ENCODE data around the gene CHST1.

The CHST1 gene

DNA sequence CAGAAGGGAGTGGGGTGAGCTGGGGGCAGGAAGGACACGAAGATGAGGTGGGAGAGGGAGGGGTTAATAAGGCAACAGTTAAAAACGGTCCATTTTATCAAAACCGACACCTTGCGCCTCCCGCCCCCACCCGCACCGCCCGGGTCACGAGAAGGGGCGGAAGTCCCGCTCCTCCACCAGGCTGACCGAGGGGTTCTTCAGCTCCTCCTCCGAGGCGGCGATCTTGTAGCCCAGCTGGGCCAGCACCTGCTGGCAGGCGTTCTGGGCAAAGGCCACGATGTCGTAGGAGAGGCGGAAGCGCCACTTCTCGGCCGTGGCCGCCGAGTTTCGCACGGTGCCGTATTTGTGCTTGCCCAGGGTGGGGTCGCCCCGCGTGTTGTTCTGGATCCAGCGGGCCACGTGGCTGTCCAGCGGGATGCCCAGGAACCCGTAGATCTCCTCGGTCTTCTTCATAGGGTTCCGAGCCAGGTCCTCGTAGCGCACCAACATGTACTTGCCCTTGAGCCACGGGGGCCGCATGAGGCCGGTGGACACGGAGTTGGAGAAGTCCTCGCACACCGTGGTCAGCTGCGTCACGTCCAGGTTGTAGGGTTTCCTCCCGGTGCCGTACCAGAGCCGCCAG lies 15.8 kb downstream of the CHST1 start:
- TF ChIP-seq, protein P1, sequence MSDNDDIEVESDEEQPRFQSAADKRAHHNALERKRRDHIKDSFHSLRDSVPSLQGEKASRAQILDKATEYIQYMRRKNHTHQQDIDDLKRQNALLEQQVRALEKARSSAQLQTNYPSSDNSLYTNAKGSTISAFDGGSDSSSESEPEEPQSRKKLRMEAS (IDR thresholded peaks at IDR 0.05) = no peak
- TF ChIP-seq YY1 (IDR thresholded peaks at IDR 0.05; ENCODE audit: low read depth) (no peak), RAD21 (IDR thresholded peaks at IDR 0.05; ENCODE audit: low read depth) (no peak), CEBPB (IDR thresholded peaks at IDR 0.05) (no peak), EGR1 (IDR thresholded peaks at IDR 0.05) (no peak), NFIC (IDR thresholded peaks at IDR 0.05) (no peak), EP300 (IDR thresholded peaks at IDR 0.05; ENCODE audit: borderline replicate concordance) (no peak), FOXM1 (IDR thresholded peaks at IDR 0.05; ENCODE audit: borderline replicate concordance, low read depth) (no peak)
- TF ChIP-seq, protein P2, sequence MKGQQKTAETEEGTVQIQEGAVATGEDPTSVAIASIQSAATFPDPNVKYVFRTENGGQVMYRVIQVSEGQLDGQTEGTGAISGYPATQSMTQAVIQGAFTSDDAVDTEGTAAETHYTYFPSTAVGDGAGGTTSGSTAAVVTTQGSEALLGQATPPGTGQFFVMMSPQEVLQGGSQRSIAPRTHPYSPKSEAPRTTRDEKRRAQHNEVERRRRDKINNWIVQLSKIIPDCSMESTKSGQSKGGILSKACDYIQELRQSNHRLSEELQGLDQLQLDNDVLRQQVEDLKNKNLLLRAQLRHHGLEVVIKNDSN (IDR thresholded peaks at IDR 0.05) = no peak

DNA sequence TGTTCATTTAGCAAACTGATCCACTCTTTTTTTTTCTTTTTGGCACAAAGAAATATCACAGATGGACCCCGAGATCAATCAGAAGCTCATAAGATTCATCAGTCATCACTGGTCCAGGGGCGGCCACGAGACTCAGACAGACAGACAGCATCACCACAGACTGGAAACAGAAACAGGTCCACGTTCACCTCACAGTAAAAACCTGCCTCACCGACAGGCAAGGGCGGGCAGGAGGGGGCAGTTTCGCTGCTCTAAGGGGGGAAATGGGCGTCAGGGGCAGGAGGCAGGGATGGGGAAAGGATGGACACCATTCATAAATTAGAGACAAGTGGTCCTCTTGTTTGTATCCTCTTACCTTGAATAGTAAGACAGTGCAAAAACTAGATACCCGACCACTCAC lies 16.5 kb downstream of the CHST1 start:
- TF ChIP-seq RAD21 (IDR thresholded peaks at IDR 0.05; ENCODE audit: low read depth) (no peak), CEBPB (IDR thresholded peaks at IDR 0.05) (no peak), ZBTB7A (IDR thresholded peaks at IDR 0.05; ENCODE audit: low read depth) (no peak), YY1 (IDR thresholded peaks at IDR 0.05; ENCODE audit: low read depth) (no peak), FOXM1 (IDR thresholded peaks at IDR 0.05; ENCODE audit: borderline replicate concordance, low read depth) (no peak), EP300 (IDR thresholded peaks at IDR 0.05; ENCODE audit: borderline replicate concordance) (no peak), CREB1 (IDR thresholded peaks at IDR 0.05; ENCODE audit: low read depth) (no peak), NFIC (IDR thresholded peaks at IDR 0.05) (no peak), TAF1 (IDR thresholded peaks at IDR 0.05; ENCODE audit: low read depth) (no peak), TCF12 (IDR thresholded peaks at IDR 0.05; ENCODE audit: low read depth) (no peak), TEAD4 (IDR thresholded peaks at IDR 0.05) (no peak)
- TF ChIP-seq, protein P1 (IDR thresholded peaks at IDR 0.05) = no peak
- TF ChIP-seq, protein P3, sequence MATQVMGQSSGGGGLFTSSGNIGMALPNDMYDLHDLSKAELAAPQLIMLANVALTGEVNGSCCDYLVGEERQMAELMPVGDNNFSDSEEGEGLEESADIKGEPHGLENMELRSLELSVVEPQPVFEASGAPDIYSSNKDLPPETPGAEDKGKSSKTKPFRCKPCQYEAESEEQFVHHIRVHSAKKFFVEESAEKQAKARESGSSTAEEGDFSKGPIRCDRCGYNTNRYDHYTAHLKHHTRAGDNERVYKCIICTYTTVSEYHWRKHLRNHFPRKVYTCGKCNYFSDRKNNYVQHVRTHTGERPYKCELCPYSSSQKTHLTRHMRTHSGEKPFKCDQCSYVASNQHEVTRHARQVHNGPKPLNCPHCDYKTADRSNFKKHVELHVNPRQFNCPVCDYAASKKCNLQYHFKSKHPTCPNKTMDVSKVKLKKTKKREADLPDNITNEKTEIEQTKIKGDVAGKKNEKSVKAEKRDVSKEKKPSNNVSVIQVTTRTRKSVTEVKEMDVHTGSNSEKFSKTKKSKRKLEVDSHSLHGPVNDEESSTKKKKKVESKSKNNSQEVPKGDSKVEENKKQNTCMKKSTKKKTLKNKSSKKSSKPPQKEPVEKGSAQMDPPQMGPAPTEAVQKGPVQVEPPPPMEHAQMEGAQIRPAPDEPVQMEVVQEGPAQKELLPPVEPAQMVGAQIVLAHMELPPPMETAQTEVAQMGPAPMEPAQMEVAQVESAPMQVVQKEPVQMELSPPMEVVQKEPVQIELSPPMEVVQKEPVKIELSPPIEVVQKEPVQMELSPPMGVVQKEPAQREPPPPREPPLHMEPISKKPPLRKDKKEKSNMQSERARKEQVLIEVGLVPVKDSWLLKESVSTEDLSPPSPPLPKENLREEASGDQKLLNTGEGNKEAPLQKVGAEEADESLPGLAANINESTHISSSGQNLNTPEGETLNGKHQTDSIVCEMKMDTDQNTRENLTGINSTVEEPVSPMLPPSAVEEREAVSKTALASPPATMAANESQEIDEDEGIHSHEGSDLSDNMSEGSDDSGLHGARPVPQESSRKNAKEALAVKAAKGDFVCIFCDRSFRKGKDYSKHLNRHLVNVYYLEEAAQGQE (IDR thresholded peaks at IDR 0.05; ENCODE audit: low read depth) = no peak

DNA sequence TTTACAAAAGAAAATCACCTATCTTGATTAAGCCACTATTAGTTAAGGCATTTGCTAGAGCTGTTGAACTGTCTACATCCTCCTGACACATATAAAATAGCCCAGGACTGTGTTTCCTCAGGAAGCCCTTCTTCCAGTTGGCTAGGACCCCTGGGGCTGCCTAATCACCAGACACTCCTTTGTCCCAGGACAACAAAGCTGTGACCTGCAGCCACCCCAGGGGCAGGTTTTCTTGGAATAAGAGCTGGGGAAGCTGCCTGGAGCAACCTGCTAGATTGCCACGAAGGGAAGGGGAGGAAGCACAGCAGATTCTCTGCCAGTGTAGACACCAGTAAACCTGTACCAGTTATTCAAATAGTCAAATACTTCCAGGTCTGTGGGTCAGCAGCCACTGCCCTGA lies 17.6 kb downstream of the CHST1 start:
- no peak for TF ChIP-seq ZBTB7A (IDR thresholded peaks at IDR 0.05; ENCODE audit: low read depth)
- TF ChIP-seq EGR1 (IDR thresholded peaks at IDR 0.05) = no peak
- no peak for TF ChIP-seq RAD21 (IDR thresholded peaks at IDR 0.05; ENCODE audit: low read depth)
- TF ChIP-seq, protein P2 (IDR thresholded peaks at IDR 0.05) = no peak
- TF ChIP-seq NFIC (IDR thresholded peaks at IDR 0.05) = no peak
- TF ChIP-seq EP300 (IDR thresholded peaks at IDR 0.05; ENCODE audit: borderline replicate concordance) = no peak
- TF ChIP-seq TCF12 (IDR thresholded peaks at IDR 0.05; ENCODE audit: low read depth) = no peak
- TF ChIP-seq CEBPB (IDR thresholded peaks at IDR 0.05) = no peak
- TF ChIP-seq, protein P1 (IDR thresholded peaks at IDR 0.05) = no peak
- no peak for TF ChIP-seq TEAD4 (IDR thresholded peaks at IDR 0.05)
- no peak for TF ChIP-seq TAF1 (IDR thresholded peaks at IDR 0.05; ENCODE audit: low read depth)
- no peak for TF ChIP-seq FOXM1 (IDR thresholded peaks at IDR 0.05; ENCODE audit: borderline replicate concordance, low read depth)
- TF ChIP-seq, protein P3 (IDR thresholded peaks at IDR 0.05; ENCODE audit: low read depth) = no peak
- no peak for TF ChIP-seq YY1 (IDR thresholded peaks at IDR 0.05; ENCODE audit: low read depth)
- TF ChIP-seq CREB1 (IDR thresholded peaks at IDR 0.05; ENCODE audit: low read depth) = no peak

DNA sequence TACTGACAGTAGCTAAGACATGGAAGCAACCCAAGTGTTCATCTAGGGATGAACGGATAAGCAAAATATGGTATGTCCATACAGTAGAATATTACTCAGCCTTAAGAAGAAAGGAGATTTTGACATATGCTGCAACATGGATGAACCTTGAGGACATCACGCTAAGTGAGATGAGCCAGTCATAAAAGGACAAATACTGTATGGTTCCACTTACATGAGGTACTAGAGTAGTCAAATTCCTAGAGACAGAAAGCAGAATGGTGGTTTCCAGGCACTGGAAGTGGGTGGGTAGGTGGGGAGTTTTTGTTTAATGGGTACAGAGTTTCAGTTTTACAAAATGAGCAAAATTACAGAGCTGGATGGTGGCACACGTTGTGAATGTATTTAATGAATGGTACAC lies 18.1 kb downstream of the CHST1 start:
- TF ChIP-seq RAD21 (IDR thresholded peaks at IDR 0.05; ENCODE audit: low read depth) = no peak

DNA sequence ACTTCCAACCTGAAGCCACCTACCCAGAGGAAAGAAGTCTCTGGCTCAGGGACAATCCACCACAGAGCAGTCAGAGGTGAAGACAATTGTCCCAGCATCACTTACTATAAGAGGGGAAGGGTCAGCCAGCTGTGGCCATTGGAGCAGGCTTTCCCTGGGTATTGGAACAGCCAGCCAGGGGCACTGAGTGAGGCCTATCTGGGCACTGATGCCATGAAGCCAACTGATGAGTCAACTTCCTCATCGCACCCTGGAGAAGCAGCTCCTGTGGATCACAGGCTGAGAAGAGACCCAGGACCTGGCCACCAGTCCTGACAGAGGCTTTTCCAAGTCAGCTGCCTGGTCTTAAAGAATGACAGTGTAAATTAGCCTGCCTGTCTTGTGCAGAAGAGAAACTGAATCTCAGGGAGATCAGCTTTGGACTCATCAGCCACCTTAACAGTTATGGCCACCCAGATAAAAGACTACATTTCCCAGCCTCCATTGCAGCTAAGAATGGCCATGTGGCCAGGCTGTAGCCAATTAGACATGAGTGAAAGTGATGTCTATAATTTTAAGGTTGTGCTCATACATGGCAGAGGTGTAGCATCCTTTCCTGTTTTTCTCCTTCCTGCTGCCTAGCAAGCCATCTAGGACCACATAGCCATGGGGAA lies 19.0 kb downstream of the CHST1 start:
- TF ChIP-seq YY1 (IDR thresholded peaks at IDR 0.05; ENCODE audit: low read depth) (peak; percentile 85), FOXM1 (IDR thresholded peaks at IDR 0.05; ENCODE audit: borderline replicate concordance, low read depth) (no peak), EP300 (IDR thresholded peaks at IDR 0.05; ENCODE audit: borderline replicate concordance) (no peak), CREB1 (IDR thresholded peaks at IDR 0.05; ENCODE audit: low read depth) (no peak), EGR1 (IDR thresholded peaks at IDR 0.05) (no peak)
- TF ChIP-seq, protein P2 (IDR thresholded peaks at IDR 0.05) = peak; percentile 95

All from Ishikawa (cell line).